DOHH2 (cell line): ENCODE measurements around the gene TRIP10.

ENCODE experiments used
- CTCF ChIP-seq: fragments of 200-600 bp; sonication (generic); IDR thresholded peaks from one replicate; pipeline ENCODE4 v1.5.1; 2014; ENCODE audit warnings: antibody characterized with exemption, mild to moderate bottlenecking, low read depth, low read length; ENCODE audit not compliant: poor library complexity, severe bottlenecking
- EZH2phosphoT487 ChIP-seq: fragments of 200-600 bp; sonication (generic); IDR thresholded peaks from 2 replicates; pipeline ENCODE4 v1.6.1; 2017; ENCODE audit warnings: borderline replicate concordance, mild to moderate bottlenecking, antibody characterized with exemption, low read length, moderate library complexity, mixed read lengths

GRCh38 chr19:6760606-6761005 is 21.1 kb downstream of the TRIP10 start:
- TF ChIP-seq CTCF (no peak), EZH2phosphoT487 (no peak)
